Measurements from ENCODE around the gene DISP2. TPM values are rescaled to one million over a fixed set of nuclear protein-coding genes. Genes with fewer than 3 reads are reported as not detected.

Gene DISP2
- total RNA-seq, 1 experiment from 2014 or later, result 1.3 TPM

- no peak overlapping the region for H3K14ac ChIP-seq (ENCODE audit: insufficient read depth, low read length)
- H3K4me3 Mint-ChIP-seq, result no peak overlapping the region
Measured at GRCh38 chr15:40409366-40409765, 51.3 kb downstream of the DISP2 start.

More at GRCh38 chr15:40409366-40409765, 51.3 kb downstream of the DISP2 start:
- Histone ChIP-seq H2AK5ac (ENCODE audit: insufficient read length, low read length) (no peak overlapping the region), H3K4me1 (ENCODE audit: insufficient read depth, low read length) (no peaks in the 10 kb centered on the region; the same call in 1 of the 2 replicates), H2BK5ac (ENCODE audit: insufficient read length, low read length) (no peak overlapping the region), H3K27me3 (ENCODE audit: insufficient read depth, low read length) (no peaks in the 10 kb centered on the region), H4K8ac (replicated peaks; ENCODE audit: insufficient read length, low read depth, low read length) (no peak overlapping the region), H3K79me1 (ENCODE audit: insufficient read depth, low read depth, low read length, poor library complexity, severe bottlenecking) (peaks cover 7% of the 10 kb centered on the region), H3K9me3 (ENCODE audit: control insufficient read depth, low read depth, low read length) (no peaks in the 10 kb centered on the region), H3K23ac (ENCODE audit: insufficient read length, low read depth, low read length) (no peak overlapping the region), H2BK12ac (ENCODE audit: insufficient read length, low read depth, low read length) (no peak overlapping the region), H2AFZ (ENCODE audit: low read length) (no peak overlapping the region), H2BK15ac (ENCODE audit: low read depth, low read length) (no peak overlapping the region), H3K56ac (ENCODE audit: insufficient read length, low read depth, low read length) (no peak overlapping the region), H3K27ac (ENCODE audit: insufficient read length, low read depth, low read length) (no peak overlapping the region), H3K9ac (ENCODE audit: extremely low read depth, insufficient read length, low read length) (no peak overlapping the region), H2BK20ac (ENCODE audit: low read depth, low read length, poor library complexity, severe bottlenecking) (no peak overlapping the region), H3K79me2 (ENCODE audit: insufficient read depth, low read length) (peaks cover 3% of the 10 kb centered on the region; the same call in 1 of the 2 replicates), H3K4me2 (ENCODE audit: insufficient read depth, insufficient read length, low read length) (no peak overlapping the region), H3K18ac (ENCODE audit: insufficient read length, low read depth, low read length) (no peak overlapping the region), H4K5ac (ENCODE audit: insufficient read length, low read depth, low read length) (no peak overlapping the region), H3K4ac (ENCODE audit: low read depth, low read length) (no peak overlapping the region), H4K20me1 (ENCODE audit: control insufficient read depth, insufficient read depth, insufficient read length) (no peaks in the 10 kb centered on the region), H4K91ac (ENCODE audit: insufficient read length, low read depth, low read length) (no peak overlapping the region), H2BK120ac (ENCODE audit: low read depth, low read length, poor library complexity, severe bottlenecking) (no peak overlapping the region), H3T11ph (ENCODE audit: low read length) (no peak overlapping the region), H3K23me2 (ENCODE audit: insufficient read length, low read depth, low read length, poor library complexity, severe bottlenecking) (peaks cover 6% of the 10 kb centered on the region)
- no peak overlapping the region for H3K27ac Mint-ChIP-seq
- H3K27me3 Mint-ChIP-seq (ENCODE audit: low read depth), result no peaks in the 10 kb centered on the region
- TF ChIP-seq, protein P1, sequence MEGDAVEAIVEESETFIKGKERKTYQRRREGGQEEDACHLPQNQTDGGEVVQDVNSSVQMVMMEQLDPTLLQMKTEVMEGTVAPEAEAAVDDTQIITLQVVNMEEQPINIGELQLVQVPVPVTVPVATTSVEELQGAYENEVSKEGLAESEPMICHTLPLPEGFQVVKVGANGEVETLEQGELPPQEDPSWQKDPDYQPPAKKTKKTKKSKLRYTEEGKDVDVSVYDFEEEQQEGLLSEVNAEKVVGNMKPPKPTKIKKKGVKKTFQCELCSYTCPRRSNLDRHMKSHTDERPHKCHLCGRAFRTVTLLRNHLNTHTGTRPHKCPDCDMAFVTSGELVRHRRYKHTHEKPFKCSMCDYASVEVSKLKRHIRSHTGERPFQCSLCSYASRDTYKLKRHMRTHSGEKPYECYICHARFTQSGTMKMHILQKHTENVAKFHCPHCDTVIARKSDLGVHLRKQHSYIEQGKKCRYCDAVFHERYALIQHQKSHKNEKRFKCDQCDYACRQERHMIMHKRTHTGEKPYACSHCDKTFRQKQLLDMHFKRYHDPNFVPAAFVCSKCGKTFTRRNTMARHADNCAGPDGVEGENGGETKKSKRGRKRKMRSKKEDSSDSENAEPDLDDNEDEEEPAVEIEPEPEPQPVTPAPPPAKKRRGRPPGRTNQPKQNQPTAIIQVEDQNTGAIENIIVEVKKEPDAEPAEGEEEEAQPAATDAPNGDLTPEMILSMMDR (conservative IDR thresholded peaks at IDR 0.05), result no peak
- peaks cover 17 to 22% of the 10 kb centered on the region in 2 experiments for H3K4me1 Mint-ChIP-seq
- peaks cover 46 to 69% (median 64%) of the 10 kb centered on the region in 3 experiments; a peak in 6 of 7 replicates for H3K36me3 Mint-ChIP-seq (ENCODE audit: insufficient read depth in 1 of 3, low read depth in 3 of 3)
- DNase-seq, result no peak
- WGBS (ENCODE audit: extremely low coverage, insufficient read length, low lambda C conversion rate), result no CpG with 5 or more reads among the region's 3 CpGs
- no peaks in the 10 kb centered on the region for H3K9me3 Mint-ChIP-seq
